Ectodermal cell (in vitro differentiated cells): ENCODE measurements around the gene UGT1A7.
"Not testable (repeated sequence)": the region's sequence is repeated elsewhere in the genome, so short reads cannot be mapped to it uniquely, and the experiment has no call there.

ENCODE experiments used
- H3K27ac ChIP-seq: 2 replicates; pipeline ENCODE4 v1.7.0; 2013; ENCODE audit warnings: mild to moderate bottlenecking, low read depth, low read length; ENCODE audit not compliant: insufficient read depth, poor library complexity, severe bottlenecking
- H3K27me3 ChIP-seq: 2 replicates; pipeline ENCODE4 v1.7.0; 2013; ENCODE audit warnings: mild to moderate bottlenecking, low read length; ENCODE audit not compliant: insufficient read depth, control insufficient read depth, poor library complexity, severe bottlenecking
- H3K36me3 ChIP-seq: one replicate; pipeline ENCODE4 v1.7.0; 2013; ENCODE audit warnings: low read length; ENCODE audit not compliant: control insufficient read depth, insufficient read depth
- H3K4me1 ChIP-seq: one replicate; pipeline ENCODE4 v1.7.0; 2013; ENCODE audit warnings: low read length; ENCODE audit not compliant: control insufficient read depth, insufficient read depth
- H3K4me3 ChIP-seq: 2 replicates; pipeline ENCODE4 v1.7.0; 2013; ENCODE audit warnings: low read depth, low read length, control low read depth; ENCODE audit not compliant: insufficient read depth
- H3K9me3 ChIP-seq: 2 replicates; pipeline ENCODE4 v1.7.0; 2013; ENCODE audit warnings: mild to moderate bottlenecking, low read length, moderate library complexity; ENCODE audit not compliant: control insufficient read depth
- WGBS, 2 experiments: methylation state at CpG; one replicate each; pipeline ENCODE4 v1.1.7; 2013; ENCODE audit warnings: missing lambda C conversion rate in 2 of 2; 5-methylcytosine and 5-hydroxymethylcytosine counted together

Gene UGT1A7

DNA sequence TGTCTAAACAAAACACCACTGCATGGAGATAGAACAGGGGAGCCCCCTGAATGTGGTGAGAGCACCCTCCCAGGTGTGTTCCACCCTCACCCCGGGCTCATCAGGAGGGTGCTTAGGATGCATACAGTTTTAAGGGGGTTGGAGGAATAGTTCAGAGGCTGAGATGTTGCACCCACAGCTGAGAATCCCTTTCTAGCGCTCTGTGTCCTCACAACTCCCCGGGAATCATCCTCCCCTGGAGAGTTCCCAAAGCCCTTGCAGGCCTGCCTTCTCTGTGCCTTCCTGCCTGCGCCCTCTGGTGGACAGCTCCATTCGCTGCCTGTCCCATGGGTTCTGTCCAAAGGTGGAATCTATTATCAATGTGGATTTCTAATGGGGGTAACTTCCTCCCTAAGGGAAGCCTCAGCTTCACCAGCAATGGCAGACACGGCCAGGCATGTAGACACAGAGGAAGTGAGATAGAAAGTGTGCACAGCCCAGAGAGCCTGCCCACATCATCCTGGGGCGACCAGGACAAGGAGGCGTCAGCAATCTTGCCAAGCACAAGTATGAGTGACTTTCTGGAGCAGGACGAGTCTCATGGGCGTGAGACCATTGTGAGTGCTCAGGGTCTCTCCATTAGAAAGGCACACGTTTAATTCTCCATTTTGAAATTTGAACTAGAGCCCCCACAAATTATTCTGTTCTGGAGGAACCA, 29.8 kb downstream of the UGT1A7 start:
- no peaks in the 10 kb centered on the region for H3K9me3 ChIP-seq
- H3K27me3 ChIP-seq: no peaks in the 10 kb centered on the region
- no peak overlapping the region for H3K27ac ChIP-seq
- WGBS, 2 experiments: 51 to 52% methylated on average over 11 of the region's 11 CpGs
- H3K4me3 ChIP-seq: no peak overlapping the region
- H3K36me3 ChIP-seq: no peaks in the 10 kb centered on the region
- no peaks in the 10 kb centered on the region for H3K4me1 ChIP-seq

DNA sequence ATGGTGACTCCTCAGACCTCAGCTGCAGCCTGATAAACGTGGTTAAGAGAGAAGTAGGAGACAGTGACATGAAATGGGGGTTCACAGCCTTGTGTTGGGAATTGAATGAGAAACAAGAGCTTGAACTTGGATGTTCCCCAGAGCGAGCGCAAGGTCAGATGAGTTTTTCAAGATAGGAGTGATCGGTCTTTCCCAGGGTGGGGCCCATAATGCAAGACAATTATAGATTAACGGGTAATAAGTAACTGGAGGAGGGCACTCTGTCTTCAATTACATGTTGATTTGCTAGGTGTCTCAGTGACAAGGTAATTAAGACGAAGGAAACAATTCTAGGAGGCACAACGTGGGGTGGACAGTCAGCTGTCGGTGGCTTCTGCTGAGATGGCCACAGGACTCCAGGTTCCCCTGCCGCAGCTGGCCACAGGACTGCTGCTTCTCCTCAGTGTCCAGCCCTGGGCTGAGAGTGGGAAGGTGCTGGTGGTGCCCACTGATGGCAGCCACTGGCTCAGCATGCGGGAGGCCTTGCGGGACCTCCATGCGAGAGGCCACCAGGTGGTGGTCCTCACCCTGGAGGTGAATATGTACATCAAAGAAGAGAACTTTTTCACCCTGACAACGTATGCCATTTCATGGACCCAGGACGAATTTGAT, 31.0 kb downstream of the UGT1A7 start, which contains the start of gene UGT1A5:
Gene UGT1A5, plus strand, starts transcription at position 297 of the 651 bp plus-strand sequence. Its CDS starts 85 bp downstream, at position 382.
- no peaks in the 10 kb centered on the region for H3K9me3 ChIP-seq
- 94% methylated on average over 14 of the region's 14 CpGs for whole genome bisulfite sequencing, 2 experiments
- no peak within 1 kb of the TSS for H3K4me3 ChIP-seq
- no peak within 1 kb of the TSS for H3K27ac ChIP-seq
- H3K36me3 ChIP-seq: no peaks in the 10 kb centered on the region
- H3K27me3 ChIP-seq: no peaks in the 10 kb centered on the region
- no peaks in the 10 kb centered on the region for H3K4me1 ChIP-seq

DNA sequence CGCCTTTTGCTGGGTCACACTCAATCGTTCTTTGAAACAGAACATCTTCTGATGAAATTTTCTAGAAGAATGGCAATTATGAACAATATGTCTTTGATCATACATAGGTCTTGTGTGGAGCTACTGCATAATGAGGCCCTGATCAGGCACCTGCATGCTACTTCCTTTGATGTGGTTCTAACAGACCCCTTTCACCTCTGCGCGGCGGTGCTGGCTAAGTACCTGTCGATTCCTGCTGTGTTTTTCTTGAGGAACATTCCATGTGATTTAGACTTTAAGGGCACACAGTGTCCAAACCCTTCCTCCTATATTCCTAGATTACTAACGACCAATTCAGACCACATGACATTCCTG, 31.5 kb downstream of the UGT1A7 start:
- no peaks in the 10 kb centered on the region for H3K9me3 ChIP-seq
- H3K36me3 ChIP-seq: no peaks in the 10 kb centered on the region
- no peaks in the 10 kb centered on the region for H3K4me1 ChIP-seq
- no peaks in the 10 kb centered on the region for H3K27me3 ChIP-seq
- no peak overlapping the region for H3K27ac ChIP-seq
- WGBS, 2 experiments: 92 to 96% methylated on average over 7 of the region's 7 CpGs
- H3K4me3 ChIP-seq: no peak overlapping the region

DNA sequence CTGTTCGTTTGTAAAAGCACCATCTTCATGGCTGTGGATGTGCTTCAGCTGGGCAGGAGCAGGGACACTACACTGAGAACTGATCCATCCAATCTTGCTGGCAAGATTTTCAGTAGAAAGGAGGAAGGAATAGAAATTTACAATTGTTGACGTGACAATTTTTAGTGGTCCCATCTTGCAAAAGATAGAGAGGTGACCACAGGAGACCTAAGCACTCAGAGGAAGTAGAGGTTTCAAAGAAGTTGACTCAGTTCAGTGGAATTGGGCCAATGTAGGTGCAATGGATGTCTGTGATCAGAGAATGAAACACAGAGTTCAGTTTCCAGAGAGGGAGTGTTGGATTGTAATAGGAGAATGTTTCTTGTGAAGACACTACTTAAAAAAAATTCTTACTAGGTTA, 32.4 kb downstream of the UGT1A7 start:
- WGBS, 2 experiments: 91% methylated on average over 2 of the region's 2 CpGs
- H3K27ac ChIP-seq: no peak overlapping the region
- no peak overlapping the region for H3K4me3 ChIP-seq
- no peaks in the 10 kb centered on the region for H3K36me3 ChIP-seq
- no peaks in the 10 kb centered on the region for H3K27me3 ChIP-seq
- no peaks in the 10 kb centered on the region for H3K9me3 ChIP-seq
- no peaks in the 10 kb centered on the region for H3K4me1 ChIP-seq

DNA sequence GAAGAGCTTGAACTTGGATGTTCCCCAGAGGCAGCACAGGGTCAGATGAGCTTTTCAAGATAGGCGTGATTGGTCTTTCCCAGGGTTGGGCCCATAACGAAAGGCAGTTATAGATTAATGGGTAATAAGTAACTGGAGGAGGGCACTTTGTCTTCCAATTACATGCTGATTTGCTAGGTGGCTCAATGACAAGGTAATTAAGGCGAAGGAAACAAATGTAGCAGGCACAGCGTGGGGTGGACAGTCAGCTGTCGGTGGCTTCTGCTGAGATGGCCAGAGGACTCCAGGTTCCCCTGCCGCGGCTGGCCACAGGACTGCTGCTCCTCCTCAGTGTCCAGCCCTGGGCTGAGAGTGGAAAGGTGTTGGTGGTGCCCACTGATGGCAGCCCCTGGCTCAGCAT, 36.9 kb downstream of the UGT1A7 start, which contains the start of gene UGT1A4:
Gene UGT1A4, plus strand, starts transcription at position 185 of the 400 bp plus-strand sequence. Its CDS starts 85 bp downstream, at position 270.
- Histone ChIP-seq H3K4me3 (no peak within 1 kb of the TSS), H3K9me3 (no peaks in the 10 kb centered on the region), H3K27ac (no peak within 1 kb of the TSS), H3K36me3 (no peaks in the 10 kb centered on the region), H3K4me1 (no peaks in the 10 kb centered on the region), H3K27me3 (no peaks in the 10 kb centered on the region)
- WGBS, 2 experiments: 92% methylated on average over 7 of the region's 7 CpGs

DNA sequence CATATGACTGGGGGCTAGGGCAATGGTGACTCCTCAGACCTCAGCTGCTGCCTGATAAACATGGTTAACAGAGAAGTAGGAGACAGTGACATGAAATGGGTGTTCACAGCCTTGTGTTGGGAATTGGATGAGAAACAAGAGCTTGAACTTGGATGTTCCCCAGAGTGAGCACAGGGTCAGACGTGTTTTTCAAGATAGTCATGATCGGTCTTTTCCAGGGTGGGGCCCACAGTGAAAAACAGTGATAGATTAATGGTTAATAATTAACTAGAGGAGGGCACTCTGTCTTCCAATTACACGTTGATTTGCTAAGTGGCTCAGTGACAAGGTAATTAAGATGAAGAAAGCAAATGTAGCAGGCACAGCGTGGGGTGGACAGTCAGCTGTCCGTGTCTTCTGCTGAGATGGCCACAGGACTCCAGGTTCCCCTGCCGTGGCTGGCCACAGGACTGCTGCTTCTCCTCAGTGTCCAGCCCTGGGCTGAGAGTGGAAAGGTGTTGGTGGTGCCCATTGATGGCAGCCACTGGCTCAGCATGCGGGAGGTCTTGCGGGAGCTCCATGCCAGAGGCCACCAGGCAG, 47.1 kb downstream of the UGT1A7 start, which contains the start of gene UGT1A3:
Gene UGT1A3, plus strand, starts transcription at position 320 of the 579 bp plus-strand sequence. Its CDS starts 85 bp downstream, at position 405.
- Histone ChIP-seq H3K4me3 (no peak within 1 kb of the TSS), H3K27me3 (no peaks in the 10 kb centered on the region), H3K36me3 (no peaks in the 10 kb centered on the region), H3K27ac (no peak within 1 kb of the TSS), H3K4me1 (no peaks in the 10 kb centered on the region), H3K9me3 (no peaks in the 10 kb centered on the region)
- 92 to 94% methylated on average over 8 of the region's 8 CpGs for WGBS, 2 experiments

DNA sequence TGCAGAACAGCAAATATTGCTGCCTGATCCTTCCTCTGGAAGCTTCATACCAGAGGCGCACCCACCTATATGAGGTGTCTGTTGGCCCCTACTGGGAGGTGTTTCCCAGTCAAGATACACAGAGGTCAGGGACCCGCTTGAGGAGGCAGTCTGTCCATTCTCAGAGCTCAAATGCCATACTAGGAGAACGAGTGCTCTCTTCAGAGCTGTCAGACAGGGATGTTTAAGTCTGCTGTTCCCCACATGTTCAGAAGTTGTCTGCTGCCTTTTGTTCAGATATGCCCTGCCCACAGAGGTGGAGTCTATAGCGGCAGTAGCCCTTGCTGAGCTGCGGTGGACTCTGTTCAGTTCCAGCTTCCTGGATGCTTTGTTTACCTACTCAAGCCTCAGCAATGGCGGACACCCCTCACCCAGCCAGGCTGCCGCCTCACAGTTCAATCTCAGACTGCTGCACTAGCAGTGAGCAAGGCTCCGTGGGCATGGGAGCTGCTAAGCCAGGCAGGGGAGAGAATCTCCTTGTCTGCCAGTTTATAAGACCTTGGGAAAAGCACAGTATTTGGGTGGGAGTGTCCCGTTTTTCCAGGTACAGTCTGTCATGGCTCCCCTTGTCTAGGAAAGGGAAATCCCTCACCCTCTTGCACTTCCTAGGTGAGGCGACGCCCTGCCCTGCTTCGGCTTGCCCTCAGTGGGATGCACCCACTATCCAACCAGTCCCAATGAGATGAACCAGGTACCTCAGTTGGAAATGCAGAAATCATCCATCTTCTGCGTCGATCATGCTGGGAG, 55.4 kb downstream of the UGT1A7 start:
- WGBS, 2 experiments: 90 to 94% methylated on average over 14 of the region's 14 CpGs
- H3K9me3 ChIP-seq, H3K27ac ChIP-seq, H3K27me3 ChIP-seq, H3K36me3 ChIP-seq, H3K4me1 ChIP-seq, H3K4me3 ChIP-seq: not testable (repeated sequence)

DNA sequence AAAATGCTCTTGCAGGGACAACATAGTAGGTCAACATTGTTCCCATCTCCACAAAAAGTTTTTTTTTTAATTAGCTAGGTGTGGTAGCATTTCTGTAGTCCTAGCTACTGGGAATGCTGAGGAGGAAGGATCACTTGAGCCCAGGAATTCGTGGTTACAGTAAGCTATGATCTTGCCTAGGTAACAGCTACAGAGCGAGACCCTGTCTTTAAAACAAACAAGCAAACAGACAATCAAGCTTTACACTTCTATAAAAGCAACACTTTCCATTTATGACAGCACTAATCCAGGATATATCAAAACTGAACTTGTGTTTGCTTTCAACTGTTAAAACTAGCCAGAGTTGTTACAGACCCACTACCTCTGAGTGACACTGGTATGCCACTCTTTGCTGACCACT, 59.2 kb downstream of the UGT1A7 start:
- H3K36me3 ChIP-seq: no peaks in the 10 kb centered on the region
- H3K27ac ChIP-seq: no peak overlapping the region
- H3K4me1 ChIP-seq: no peaks in the 10 kb centered on the region
- 82 to 91% methylated on average over 2 of the region's 2 CpGs for WGBS, 2 experiments
- no peak overlapping the region for H3K4me3 ChIP-seq
- no peaks in the 10 kb centered on the region for H3K27me3 ChIP-seq
- no peaks in the 10 kb centered on the region for H3K9me3 ChIP-seq

DNA sequence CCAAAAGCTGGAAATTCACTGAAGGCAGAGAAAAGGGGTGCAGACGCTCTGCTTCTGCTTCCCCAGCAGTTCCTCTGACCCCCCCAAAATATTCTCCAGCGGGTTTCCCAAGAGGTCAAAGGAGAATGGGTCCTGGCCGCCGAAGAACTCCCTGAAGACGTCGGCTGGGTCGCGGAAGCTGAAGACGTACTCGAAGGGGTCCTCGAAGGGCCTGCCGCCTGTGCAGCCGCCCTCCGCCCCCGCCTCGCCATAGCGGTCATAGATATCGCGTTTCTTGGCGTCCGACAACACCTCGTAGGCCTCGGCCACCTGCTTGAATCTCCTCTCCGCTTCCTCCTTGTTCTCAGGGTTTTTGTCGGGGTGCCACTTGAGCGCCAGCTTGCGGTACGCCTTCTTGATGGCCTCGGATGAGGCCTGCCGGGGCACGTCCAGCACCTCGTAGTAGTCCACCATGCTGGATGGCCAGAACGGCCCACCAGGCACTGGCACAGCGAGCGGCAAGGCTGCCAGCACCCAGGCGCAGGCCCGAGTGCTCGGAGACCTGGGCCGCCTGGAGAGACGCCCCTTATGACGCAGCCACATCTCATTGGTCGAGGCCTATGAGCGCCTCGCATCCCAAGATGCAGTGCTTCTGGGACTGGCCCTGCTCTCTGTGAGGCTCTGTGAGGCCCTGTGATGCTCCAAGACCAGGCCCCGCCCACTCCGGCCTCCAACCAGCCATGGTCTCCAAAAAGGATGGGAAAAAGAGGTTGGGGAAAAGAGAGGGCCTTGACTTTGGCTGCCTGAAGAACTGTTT, 62.0 kb downstream of the UGT1A7 start:
- no peaks in the 10 kb centered on the region for H3K27me3 ChIP-seq
- WGBS, 2 experiments: 95% methylated on average over 44 of the region's 46 CpGs
- no peaks in the 10 kb centered on the region for H3K9me3 ChIP-seq
- H3K36me3 ChIP-seq: no peaks in the 10 kb centered on the region
- H3K4me3 ChIP-seq: no peak overlapping the region
- no peaks in the 10 kb centered on the region for H3K4me1 ChIP-seq
- no peak overlapping the region for H3K27ac ChIP-seq
